Thyroid gland (tissue), 4 donors: ENCODE data around the gene CCDC120. TPM values are rescaled to one million over a fixed set of nuclear protein-coding genes. Genes with fewer than 3 reads are reported as not detected.

Experiments used
- DNase-seq, 2 donors: peaks; one replicate each; pipeline ENCODE4 v3.0.0-alpha.2; 2019
- H3K27ac ChIP-seq, 3 donors: fragments of 200-600 bp; sonication (generic); 1 replicate in 2 of 3; 2 replicates in 1 of 3; pipeline ENCODE4 v1.5.1; 2016 to 2019; ENCODE audit warnings: mild to moderate bottlenecking in 1 of 3, moderate library complexity in 1 of 3
- H3K27me3 ChIP-seq: fragments of 200-600 bp; sonication (generic); one replicate; pipeline ENCODE4 v1.5.1; 2019
- H3K36me3 ChIP-seq, 2 donors: fragments of 200-600 bp; sonication (generic); one replicate each; pipeline ENCODE4 v1.5.1; 2016 to 2019
- H3K4me1 ChIP-seq, 2 donors: fragments of 200-600 bp; sonication (generic); one replicate each; pipeline ENCODE4 v1.5.1; 2017 to 2019
- H3K4me3 ChIP-seq, 3 donors: fragments of 200-600 bp; sonication (generic); replicated peaks in 1 of 3; 1 replicate in 2 of 3; 2 replicates in 1 of 3; pipeline ENCODE4 v1.5.1; 2016; ENCODE audit warnings: mild to moderate bottlenecking in 1 of 3
- H3K9me3 ChIP-seq: fragments of 200-600 bp; sonication (generic); one replicate; pipeline ENCODE4 v1.5.1; 2017
- POLR2A ChIP-seq, 2 donors: fragments of 450-650 bp; IDR thresholded peaks; one replicate each; pipeline ENCODE4 v1.6.1; 2017; ENCODE audit warnings: antibody characterized with exemption in 2 of 2, mild to moderate bottlenecking in 2 of 2, moderate library complexity in 1 of 2
- WGBS, 2 donors: methylation state at CpG; one replicate each; pipeline ENCODE4 v1.1.5; 2017; 5-methylcytosine and 5-hydroxymethylcytosine counted together
- intact Hi-C: fragments of 100-400 bp; cut with DNase I; formaldehyde crosslinking; loops from one replicate; pipeline ENCODE4 v1.15.1; 2023
- total RNA-seq, 4 donors: library from RNA; depleted of rRNA; stranded (reverse); fragments of >200 nt; gene quantifications; one replicate each; pipeline ENCODE4 v1.2.3, GENCODE V29; 2016
- TF ChIP-seq, protein P1 (sequence below), 6 experiments: fragments of 200-600 bp in 3 of 6; fragments of 450-650 bp in 3 of 6; sonication (generic) in 3 of 6; IDR thresholded peaks; one replicate each; pipeline ENCODE4 v1.5.1; 2016 to 2019; ENCODE audit warnings: antibody characterized with exemption in 6 of 6, mild to moderate bottlenecking in 2 of 6, inconsistent platforms in 1 of 6, moderate library complexity in 1 of 6

Gene CCDC120
- total RNA-seq, 4 donors from 2014 or later = 5.1 to 14.4 (median 6.3) TPM

DNA sequence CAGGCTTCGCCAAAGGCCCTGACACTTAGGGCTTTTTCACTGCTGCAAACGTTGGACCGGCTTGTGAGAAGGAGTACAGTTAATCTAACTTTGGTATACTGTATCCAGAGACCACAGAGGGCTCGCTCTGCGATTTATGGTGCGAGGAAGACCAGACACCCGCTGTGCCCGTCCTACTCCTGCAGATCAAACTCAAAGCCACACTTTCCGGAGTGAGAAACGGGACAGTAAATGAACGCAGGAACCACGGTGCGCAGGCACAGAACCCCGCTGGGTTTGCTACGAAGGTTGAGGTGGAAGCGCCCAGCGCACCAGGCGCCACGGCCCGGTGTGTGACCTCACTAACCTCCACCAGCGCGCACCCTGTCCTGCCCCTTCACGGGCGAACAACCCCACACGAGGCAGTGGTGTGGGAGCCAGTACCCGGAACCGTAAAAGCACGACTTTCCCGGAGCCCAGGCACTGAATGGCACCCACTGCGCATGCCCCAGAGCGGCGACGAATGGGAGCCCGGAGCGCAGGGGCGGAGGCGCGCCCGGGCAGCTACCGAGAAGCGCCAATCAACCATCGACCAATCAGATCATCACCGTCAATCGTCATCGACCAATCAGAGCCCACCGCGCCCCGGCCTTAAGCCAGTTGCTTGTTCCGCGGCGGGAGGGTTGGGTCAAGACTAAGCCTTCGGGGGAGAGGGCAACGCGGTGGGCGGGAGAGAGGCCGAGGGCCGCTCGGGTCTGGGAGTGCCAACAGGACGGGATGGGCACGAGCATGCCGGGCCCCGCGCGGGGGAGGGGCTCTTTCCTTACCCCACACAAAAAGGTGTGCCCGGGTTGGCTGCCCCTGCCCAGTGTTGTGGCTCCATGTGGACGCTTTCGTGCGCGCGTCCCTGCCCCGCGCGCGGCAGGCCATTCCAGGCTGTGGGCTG lies 42.2 kb downstream of the CCDC120 start:
- intact Hi-C loops = no loop called here
- peak; percentile 90 for DNase-seq
- Histone ChIP-seq H3K27me3 (no peaks in the 10 kb centered on the region), H3K4me3 (peak overlapping the region in 2 of 3 donors; percentile 25 to 38), H3K36me3 (no peaks in the 10 kb centered on the region), H3K9me3 (no peaks in the 10 kb centered on the region), H3K4me1 (no peaks in the 10 kb centered on the region), H3K27ac (peak overlapping the region in 2 of 3 donors; percentile 40 to 44)
- WGBS, 2 donors = 8 to 20% methylated on average over 2 of the region's 74 CpGs
- TF ChIP-seq POLR2A (IDR thresholded peaks at IDR 0.05) = peak in 1 of 2 donors; percentile 64
- TF ChIP-seq, protein P1, sequence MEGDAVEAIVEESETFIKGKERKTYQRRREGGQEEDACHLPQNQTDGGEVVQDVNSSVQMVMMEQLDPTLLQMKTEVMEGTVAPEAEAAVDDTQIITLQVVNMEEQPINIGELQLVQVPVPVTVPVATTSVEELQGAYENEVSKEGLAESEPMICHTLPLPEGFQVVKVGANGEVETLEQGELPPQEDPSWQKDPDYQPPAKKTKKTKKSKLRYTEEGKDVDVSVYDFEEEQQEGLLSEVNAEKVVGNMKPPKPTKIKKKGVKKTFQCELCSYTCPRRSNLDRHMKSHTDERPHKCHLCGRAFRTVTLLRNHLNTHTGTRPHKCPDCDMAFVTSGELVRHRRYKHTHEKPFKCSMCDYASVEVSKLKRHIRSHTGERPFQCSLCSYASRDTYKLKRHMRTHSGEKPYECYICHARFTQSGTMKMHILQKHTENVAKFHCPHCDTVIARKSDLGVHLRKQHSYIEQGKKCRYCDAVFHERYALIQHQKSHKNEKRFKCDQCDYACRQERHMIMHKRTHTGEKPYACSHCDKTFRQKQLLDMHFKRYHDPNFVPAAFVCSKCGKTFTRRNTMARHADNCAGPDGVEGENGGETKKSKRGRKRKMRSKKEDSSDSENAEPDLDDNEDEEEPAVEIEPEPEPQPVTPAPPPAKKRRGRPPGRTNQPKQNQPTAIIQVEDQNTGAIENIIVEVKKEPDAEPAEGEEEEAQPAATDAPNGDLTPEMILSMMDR (IDR thresholded peaks at IDR 0.05) = no peak

DNA sequence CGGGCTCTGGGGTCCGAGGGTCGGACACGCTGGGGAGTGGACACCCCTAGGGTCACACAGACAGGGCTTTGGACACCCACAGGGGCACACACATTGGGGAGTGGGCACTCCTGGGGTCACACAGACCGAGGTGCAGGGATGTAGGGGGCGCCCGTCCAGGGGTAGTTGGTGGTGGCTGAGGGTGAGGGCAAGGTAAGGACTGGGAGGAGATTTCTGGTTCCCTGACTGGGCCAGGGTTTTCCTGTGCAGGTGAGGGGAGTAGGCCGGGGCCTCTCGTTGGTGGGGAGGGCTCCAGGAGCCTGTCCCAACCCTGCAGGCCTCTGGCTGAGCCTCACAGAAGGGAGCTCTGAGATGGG lies 42.8 kb downstream of the CCDC120 start:
- H3K4me1 ChIP-seq = no peaks in the 10 kb centered on the region
- WGBS, 2 donors = 0% methylated on average over 4 of the region's 9 CpGs; no CpG with 5 or more reads in 1 of the 2 donors
- intact Hi-C loops = no loop called here
- no peaks in the 10 kb centered on the region for H3K9me3 ChIP-seq
- peak overlapping the region in 1 of 3 donors; percentile 38 for H3K4me3 ChIP-seq
- DNase-seq = no peak
- TF ChIP-seq POLR2A (IDR thresholded peaks at IDR 0.05) = no peak
- TF ChIP-seq, protein P1 (IDR thresholded peaks at IDR 0.05) = no peak
- H3K27ac ChIP-seq = peak overlapping the region in 1 of 3 donors; percentile 40
- H3K36me3 ChIP-seq = no peaks in the 10 kb centered on the region
- H3K27me3 ChIP-seq = no peaks in the 10 kb centered on the region

GRCh38 chrX:49102190-49102589 lies 43.4 kb downstream of the CCDC120 start:
- TF ChIP-seq POLR2A (IDR thresholded peaks at IDR 0.05) = no peak
- TF ChIP-seq, protein P1 (IDR thresholded peaks at IDR 0.05) = no peak
- Histone ChIP-seq H3K4me3 (no peak overlapping the region), H3K9me3 (no peaks in the 10 kb centered on the region), H3K4me1 (no peaks in the 10 kb centered on the region), H3K27ac (no peak overlapping the region), H3K27me3 (no peaks in the 10 kb centered on the region), H3K36me3 (no peaks in the 10 kb centered on the region)
- WGBS, 2 donors = 81 to 86% methylated on average over 8 of the region's 9 CpGs
- DNase-seq = no peak
- intact Hi-C loops = no loop called here

- TF ChIP-seq, protein P1 (IDR thresholded peaks at IDR 0.05) = no peak
- no peak for TF ChIP-seq POLR2A (IDR thresholded peaks at IDR 0.05)
- intact Hi-C loops = no loop called here
- no peaks in the 10 kb centered on the region for H3K9me3 ChIP-seq
- DNase-seq = no peak
- H3K4me3 ChIP-seq = no peak overlapping the region
- H3K4me1 ChIP-seq = no peaks in the 10 kb centered on the region
- no peaks in the 10 kb centered on the region for H3K36me3 ChIP-seq
- WGBS, 2 donors = 76 to 83% methylated on average over 3 of the region's 3 CpGs
- H3K27me3 ChIP-seq = no peaks in the 10 kb centered on the region
- no peak overlapping the region for H3K27ac ChIP-seq
Observed at GRCh38 chrX:49103637-49104036, 44.8 kb downstream of the CCDC120 start.

GRCh38 chrX:49106296-49106695 lies 47.5 kb downstream of the CCDC120 start:
- intact Hi-C loops = no loop called here
- Histone ChIP-seq H3K9me3 (no peaks in the 10 kb centered on the region), H3K4me3 (no peak overlapping the region), H3K27me3 (no peaks in the 10 kb centered on the region), H3K36me3 (no peaks in the 10 kb centered on the region), H3K27ac (no peak overlapping the region), H3K4me1 (no peaks in the 10 kb centered on the region)
- no peak for DNase-seq
- TF ChIP-seq POLR2A (IDR thresholded peaks at IDR 0.05) = no peak
- TF ChIP-seq, protein P1 (IDR thresholded peaks at IDR 0.05) = no peak
- 100% methylated on average over 2 to 3 of the region's 4 CpGs for WGBS, 2 donors
